Naive thymus-derived CD8-positive, alpha-beta T cell (primary cell): ENCODE results near the gene ZNF354C. TPM values are rescaled to one million over a fixed set of nuclear protein-coding genes. Genes with fewer than 3 reads are reported as not detected.

Experiments
- ATAC-seq, 2 donors: fragments of 150-1000 bp; cut with Tn5 transposase in 1 of 2; sonication (Bioruptor Pico), chemical (Tn5 transposase) in 1 of 2; 1 replicate in 1 of 2; 2 replicates in 1 of 2; pipeline ENCODE4 v1.10.0; 2021; ENCODE audit warnings: mild to moderate bottlenecking in 2 of 2, moderate library complexity in 2 of 2
- POLR2A ChIA-PET: fragments of 350-600 bp; sonication (Branson Sonifier 250); formaldehyde crosslinking; loops from one replicate; lab custom pipeline; 2021; ENCODE audit warnings: antibody characterized with exemption; lab: Charles Lee
- DNase-seq, 10 donors: peaks; one replicate each; pipeline versions ENCODE4 v3.0.0 to v3.0.0-alpha.2; 2020 to 2022
- H3K27ac Mint-ChIP-seq, 10 donors: one replicate each; pipeline ENCODE4 v1.8.0; 2020 to 2022; ENCODE audit warnings: mild to moderate bottlenecking in 10 of 10, mixed read lengths in 10 of 10, moderate library complexity in 4 of 10, inconsistent platforms in 1 of 10
- H3K27me3 Mint-ChIP-seq, 5 donors: one replicate each; pipeline ENCODE4 v1.8.0; 2021 to 2022; ENCODE audit warnings: mixed read lengths in 5 of 5
- H3K36me3 Mint-ChIP-seq, 3 donors: one replicate each; pipeline ENCODE4 v1.8.0; 2020 to 2022; ENCODE audit warnings: mixed read lengths in 3 of 3, mild to moderate bottlenecking in 2 of 3, inconsistent platforms in 1 of 3
- H3K4me1 Mint-ChIP-seq, 4 donors: one replicate each; pipeline ENCODE4 v1.8.0; 2021 to 2022; ENCODE audit warnings: mixed read lengths in 4 of 4
- H3K4me3 Mint-ChIP-seq, 10 donors: one replicate each; pipeline ENCODE4 v1.8.0; 2020 to 2022; ENCODE audit warnings: mild to moderate bottlenecking in 10 of 10, mixed read lengths in 10 of 10, moderate library complexity in 6 of 10, inconsistent platforms in 1 of 10
- H3K9me3 Mint-ChIP-seq, 9 donors: one replicate each; pipeline ENCODE4 v1.8.0; 2020 to 2022; ENCODE audit warnings: mixed read lengths in 9 of 9, mild to moderate bottlenecking in 3 of 9, inconsistent platforms in 1 of 9, moderate library complexity in 1 of 9
- polyA plus RNA-seq, 3 donors: library from polyadenylated mRNA; unstranded; fragments of 300-500 nt; fragmentation: Illumina TruSeq; gene quantifications; one replicate each; pipeline ENCODE4 v1.2.3, GENCODE V29; 2021
- total RNA-seq, 8 experiments: library from RNA in 2 of 8; stranded (reverse) in 2 of 8; gene quantifications; one replicate each; pipeline ENCODE4 v1.2.3 and lab custom pipeline; 2021 to 2026

Gene ZNF354C
- total and polyA plus RNA-seq, 5 experiments from 2014 or later: 1.1 to 12.6 (median 1.8) TPM

GRCh38 chr5:179115307-179115706, 55.1 kb downstream of the ZNF354C start:
- peaks cover 0 to 4% (median 2%) of the 10 kb centered on the region in 5 donors for H3K27me3 Mint-ChIP-seq
- POLR2A ChIA-PET: no interaction called here
- peaks cover 0 to 31% (median 5%) of the 10 kb centered on the region in 3 donors for H3K36me3 Mint-ChIP-seq
- ATAC-seq (no peak), DNase-seq (no peak)
- H3K4me1 Mint-ChIP-seq: no peaks in the 10 kb centered on the region
- no peak overlapping the region for H3K27ac Mint-ChIP-seq
- H3K4me3 Mint-ChIP-seq: no peak overlapping the region
- H3K9me3 Mint-ChIP-seq: peaks cover 9 to 69% (median 28%) of the 10 kb centered on the region in 9 donors

- no peak for DNase-seq
- POLR2A ChIA-PET: no interaction called here
- Mint-ChIP-seq H3K9me3 (peaks cover 9 to 63% (median 28%) of the 10 kb centered on the region in 9 donors), H3K4me1 (no peaks in the 10 kb centered on the region), H3K36me3 (peaks cover 0 to 31% (median 5%) of the 10 kb centered on the region in 3 donors), H3K4me3 (no peak overlapping the region), H3K27ac (no peak overlapping the region), H3K27me3 (peaks cover 0 to 4% (median 2%) of the 10 kb centered on the region in 5 donors)
- no peak for ATAC-seq
Observed at GRCh38 chr5:179115845-179116524, 55.8 kb downstream of the ZNF354C start.

- Mint-ChIP-seq H3K4me1 (no peaks in the 10 kb centered on the region), H3K9me3 (peaks cover 9 to 43% (median 23%) of the 10 kb centered on the region in 9 donors)
Observed at GRCh38 chr5:179118338-179118737, 58.2 kb downstream of the ZNF354C start.

GRCh38 chr5:179118756-179119414, 58.7 kb downstream of the ZNF354C start:
- ATAC-seq (no peak), DNase-seq (no peak)
- Mint-ChIP-seq H3K27me3 (peaks cover 0 to 4% (median 2%) of the 10 kb centered on the region in 5 donors), H3K4me1 (no peaks in the 10 kb centered on the region), H3K4me3 (no peak overlapping the region), H3K36me3 (peaks cover 0 to 22% (median 5%) of the 10 kb centered on the region in 3 donors), H3K9me3 (peaks cover 5 to 37% (median 17%) of the 10 kb centered on the region in 9 donors), H3K27ac (no peak overlapping the region)
- POLR2A ChIA-PET: no interaction called here

More at GRCh38 chr5:179118338-179118737, 58.2 kb downstream of the ZNF354C start:
- Mint-ChIP-seq H3K36me3 (peaks cover 0 to 27% (median 5%) of the 10 kb centered on the region in 3 donors), H3K27ac (no peak overlapping the region), H3K27me3 (peaks cover 0 to 4% (median 2%) of the 10 kb centered on the region in 5 donors), H3K4me3 (no peak overlapping the region)
- POLR2A ChIA-PET: no interaction called here
- ATAC-seq (no peak), DNase-seq (no peak)

- Mint-ChIP-seq H3K27me3 (peaks cover 0 to 7% (median 2%) of the 10 kb centered on the region in 5 donors), H3K4me3 (no peak overlapping the region), H3K9me3 (peaks cover 0 to 30% (median 15%) of the 10 kb centered on the region in 9 donors), H3K27ac (no peak overlapping the region), H3K4me1 (no peaks in the 10 kb centered on the region), H3K36me3 (peaks cover 0 to 15% (median 5%) of the 10 kb centered on the region in 3 donors)
- peak in 1 of 10 donors; percentile 57 for DNase-seq
- POLR2A ChIA-PET: no interaction called here
- ATAC-seq: no peak
Observed at GRCh38 chr5:179119415-179120170, 59.4 kb downstream of the ZNF354C start.

GRCh38 chr5:179120421-179120861, 60.3 kb downstream of the ZNF354C start:
- H3K27me3 Mint-ChIP-seq: peaks cover 0 to 7% (median 2%) of the 10 kb centered on the region in 5 donors
- DNase-seq: no peak
- no peak for ATAC-seq

GRCh38 chr5:179120951-179121666, 60.9 kb downstream of the ZNF354C start:
- DNase-seq (no peak), ATAC-seq (no peak)
- POLR2A ChIA-PET: no interaction called here
- Mint-ChIP-seq H3K9me3 (peaks cover 0 to 16% (median 6%) of the 10 kb centered on the region in 9 donors), H3K4me1 (no peaks in the 10 kb centered on the region), H3K27me3 (peaks cover 0 to 7% (median 2%) of the 10 kb centered on the region in 5 donors), H3K36me3 (peaks cover 0 to 7% (median 5%) of the 10 kb centered on the region in 3 donors), H3K27ac (no peak overlapping the region), H3K4me3 (no peak overlapping the region)

More at GRCh38 chr5:179120421-179120861, 60.3 kb downstream of the ZNF354C start:
- no peak overlapping the region for H3K27ac Mint-ChIP-seq
- H3K9me3 Mint-ChIP-seq: peaks cover 0 to 22% (median 7%) of the 10 kb centered on the region in 9 donors
- POLR2A ChIA-PET: no interaction called here
- H3K4me3 Mint-ChIP-seq: no peak overlapping the region
- no peaks in the 10 kb centered on the region for H3K4me1 Mint-ChIP-seq
- peaks cover 0 to 7% (median 5%) of the 10 kb centered on the region in 3 donors for H3K36me3 Mint-ChIP-seq

GRCh38 chr5:179121667-179122111, 61.5 kb downstream of the ZNF354C start:
- no peak overlapping the region for H3K27ac Mint-ChIP-seq
- ATAC-seq (no peak), DNase-seq (peak in 1 of 10 donors; percentile 46)

GRCh38 chr5:179122411-179123108, 62.4 kb downstream of the ZNF354C start:
- Mint-ChIP-seq H3K27ac (no peak overlapping the region), H3K4me1 (no peaks in the 10 kb centered on the region), H3K27me3 (peaks cover 0 to 7% (median 0%) of the 10 kb centered on the region in 5 donors), H3K4me3 (no peak overlapping the region), H3K9me3 (peaks cover 0 to 9% (median 1%) of the 10 kb centered on the region in 9 donors), H3K36me3 (peaks cover 0 to 7% (median 0%) of the 10 kb centered on the region in 3 donors)
- POLR2A ChIA-PET: no interaction called here
- DNase-seq (peak in 1 of 10 donors; percentile 61), ATAC-seq (no peak)

More at GRCh38 chr5:179121667-179122111, 61.5 kb downstream of the ZNF354C start:
- peaks cover 0 to 7% (median under 1%) of the 10 kb centered on the region in 3 donors for H3K36me3 Mint-ChIP-seq
- peaks cover 0 to 12% (median 3%) of the 10 kb centered on the region in 9 donors for H3K9me3 Mint-ChIP-seq
- POLR2A ChIA-PET: no interaction called here
- H3K4me1 Mint-ChIP-seq: no peaks in the 10 kb centered on the region
- peaks cover 0 to 7% (median 0%) of the 10 kb centered on the region in 5 donors for H3K27me3 Mint-ChIP-seq
- no peak overlapping the region for H3K4me3 Mint-ChIP-seq

GRCh38 chr5:179123109-179123426, 62.9 kb downstream of the ZNF354C start:
- peak in 2 of 10 donors; percentile 14 to 46 for DNase-seq
- Mint-ChIP-seq H3K36me3 (peaks cover 0 to 7% (median 0%) of the 10 kb centered on the region in 3 donors), H3K27me3 (peaks cover 0 to 7% (median 0%) of the 10 kb centered on the region in 5 donors), H3K27ac (no peak overlapping the region), H3K4me3 (no peak overlapping the region), H3K9me3 (peaks cover 0 to 9% (median 1%) of the 10 kb centered on the region in 9 donors), H3K4me1 (no peaks in the 10 kb centered on the region)
- POLR2A ChIA-PET: no interaction called here
- ATAC-seq: no peak

GRCh38 chr5:179123491-179124272, 63.5 kb downstream of the ZNF354C start:
- no peak for ATAC-seq
- Mint-ChIP-seq H3K27ac (no peak overlapping the region), H3K36me3 (peaks cover 0 to 7% (median 0%) of the 10 kb centered on the region in 3 donors), H3K4me3 (no peak overlapping the region), H3K4me1 (no peaks in the 10 kb centered on the region), H3K9me3 (peaks cover 0 to 9% (median 1%) of the 10 kb centered on the region in 9 donors), H3K27me3 (peaks cover 0 to 7% (median 0%) of the 10 kb centered on the region in 5 donors)
- POLR2A ChIA-PET: no interaction called here
- peak in 1 of 10 donors; percentile 16 for DNase-seq
